Sciatic nerve (tissue), 2 donors: ENCODE results near the gene PDIA2. TPM values are rescaled to one million over a fixed set of nuclear protein-coding genes. Genes with fewer than 3 reads are reported as not detected.
"Not testable (repeated sequence)": the region's sequence is repeated elsewhere in the genome, so short reads cannot be mapped to it uniquely, and the experiment has no call there.

Experiments
- ATAC-seq: fragments of 200-7000 bp; cut with Tn5 transposase; one replicate; pipeline ENCODE4 v1.9.1; 2020; ENCODE audit warnings: mild to moderate bottlenecking, moderate library complexity
- DNase-seq: peaks from one replicate; pipeline ENCODE4 v3.0.0-alpha.2; 2020; ENCODE audit warnings: low spot score
- intact Hi-C: fragments of 100-400 bp; cut with DNase I; formaldehyde crosslinking; loops from one replicate; pipeline ENCODE4 v1.14.2; 2022
- total RNA-seq: library from RNA; stranded (reverse); fragmentation: NEBNext Ultra II Directional; extraction: Animal tissue kit (Norgen Biotek cat#: 25700); gene quantifications from one replicate; pipeline ENCODE4 v1.2.1, GENCODE V29; 2021
- donor health status: DM: no; HTN: no; CAD: no.
- donor health status: DM: no; HTN: no; CAD: no.

PDIA2 gene
- total RNA-seq = 0.85 TPM

- intact Hi-C loops = no loop called here
- no peak for ATAC-seq
- no peak for DNase-seq
Measured at GRCh38 chr16:283033-283805, at the start of gene PDIA2. Gene PDIA2 (plus strand): TSS chr16:283164. CDS start chr16:283170, 6 bp downstream.

DNA sequence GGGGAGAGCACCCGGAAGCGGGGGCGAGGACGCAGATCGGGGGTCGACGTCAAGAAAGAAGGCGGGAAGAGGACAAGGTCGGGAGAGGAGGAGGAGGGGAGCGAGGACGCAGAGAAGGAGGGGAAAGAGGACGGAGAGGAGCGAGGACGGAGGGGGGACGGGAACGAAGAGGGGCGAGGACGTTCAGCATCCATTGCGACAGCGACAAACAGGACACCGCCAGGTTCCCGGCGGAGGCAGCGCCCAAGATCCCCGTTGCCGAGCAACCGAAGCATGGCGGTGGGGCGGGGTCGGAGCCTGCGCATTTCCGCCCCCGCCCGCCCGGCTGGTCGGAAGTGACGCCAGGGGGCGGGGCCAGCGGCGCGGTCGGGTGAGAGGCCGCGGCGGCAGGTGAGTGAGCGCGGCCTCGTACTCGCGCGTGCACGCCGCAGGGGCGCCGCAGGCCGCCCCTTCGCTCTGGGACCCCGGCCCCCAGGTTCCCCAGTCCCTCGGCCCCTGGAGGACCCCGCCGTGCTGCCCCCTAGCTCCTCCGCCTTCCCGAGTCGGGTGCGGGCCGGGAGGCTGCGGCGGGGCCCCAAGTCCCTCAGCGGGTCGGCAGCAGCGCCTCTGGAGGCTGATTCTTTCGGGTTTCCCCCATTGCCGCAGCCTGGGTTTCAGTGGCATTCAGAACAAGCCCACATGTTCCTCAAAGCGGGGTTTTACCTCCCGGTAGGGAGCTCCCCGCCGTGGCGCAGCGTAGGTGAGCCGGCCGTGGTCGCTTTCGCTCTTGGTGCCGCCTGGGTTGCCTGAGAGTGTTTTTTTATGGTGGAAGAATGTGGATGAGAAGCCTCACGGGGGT lies 48.3 kb upstream of the PDIA2 start, which contains the start of gene FAM234A:
TSS of gene FAM234A (plus strand) at position 354 of the 838 bp plus-strand sequence. CDS start 19,593 bp downstream, outside the sequence.
- peak; percentile 97 for ATAC-seq
- intact Hi-C loops = no loop called here

GRCh38 chr16:239948-240277 lies 43.1 kb upstream of the PDIA2 start:
- intact Hi-C loops = no loop called here
- no peak for DNase-seq
- ATAC-seq = peak; percentile 35

More for the DNA sequence above, 48.3 kb upstream of the PDIA2 start, which contains the start of gene FAM234A:
- DNase-seq = peak; percentile 96

DNA sequence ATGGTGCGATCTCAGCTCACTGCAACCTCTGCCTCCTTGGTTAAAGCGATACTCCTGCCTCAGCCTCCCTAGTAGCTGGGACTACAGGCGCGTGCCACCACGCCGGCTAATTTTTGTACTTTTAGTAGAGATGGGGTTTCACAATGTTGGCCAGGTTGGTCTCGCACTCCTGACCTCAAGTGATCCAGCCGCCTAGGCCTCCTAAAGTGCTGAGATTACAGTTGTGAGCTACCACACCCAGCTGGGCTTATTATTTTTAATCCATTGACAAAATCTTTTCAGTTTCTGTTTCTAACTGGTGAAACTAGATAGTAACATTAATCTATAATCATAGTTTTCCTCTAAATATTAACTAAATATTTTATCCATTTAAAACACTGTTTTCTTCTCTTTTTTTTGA lies 42.4 kb upstream of the PDIA2 start:
- ATAC-seq = no peak
- intact Hi-C loops = no loop called here

GRCh38 chr16:242281-242680 lies 40.7 kb upstream of the PDIA2 start:
- no peak for ATAC-seq
- no peak for DNase-seq
- intact Hi-C loops = no loop called here

More for the DNA sequence above, 42.4 kb upstream of the PDIA2 start:
- no peak for DNase-seq

- ATAC-seq (no peak), DNase-seq (no peak)
- intact Hi-C loops = no loop called here
Measured at GRCh38 chr16:243348-243747, 39.6 kb upstream of the PDIA2 start.

- ATAC-seq (no peak), DNase-seq (no peak)
- intact Hi-C loops = no loop called here
Measured at GRCh38 chr16:245105-245504, 37.9 kb upstream of the PDIA2 start.

DNA sequence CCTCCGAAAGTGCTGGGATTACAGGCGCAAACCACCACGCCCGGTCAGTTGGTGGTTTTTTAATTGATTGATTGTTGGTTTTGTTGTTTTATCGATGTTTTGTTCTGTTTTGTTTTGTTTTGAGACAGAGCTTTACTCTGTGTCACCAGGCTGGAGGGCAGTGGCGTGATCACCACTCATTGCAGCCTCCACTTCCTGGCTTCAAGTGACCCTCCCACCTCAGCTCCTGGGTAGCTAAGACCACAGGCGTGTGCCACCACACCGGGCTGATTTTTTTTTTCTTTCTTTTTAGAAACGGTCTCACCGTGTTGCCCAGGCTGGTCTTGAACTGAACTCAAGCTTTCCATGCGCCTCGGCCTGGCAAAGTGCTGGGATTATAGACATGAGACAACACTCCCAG lies 35.9 kb upstream of the PDIA2 start:
- no peak for DNase-seq
- intact Hi-C loops = no loop called here
- no peak for ATAC-seq

- no peak for DNase-seq
- ATAC-seq = no peak
- intact Hi-C loops = no loop called here
Measured at GRCh38 chr16:249431-249830, 33.5 kb upstream of the PDIA2 start.

DNA sequence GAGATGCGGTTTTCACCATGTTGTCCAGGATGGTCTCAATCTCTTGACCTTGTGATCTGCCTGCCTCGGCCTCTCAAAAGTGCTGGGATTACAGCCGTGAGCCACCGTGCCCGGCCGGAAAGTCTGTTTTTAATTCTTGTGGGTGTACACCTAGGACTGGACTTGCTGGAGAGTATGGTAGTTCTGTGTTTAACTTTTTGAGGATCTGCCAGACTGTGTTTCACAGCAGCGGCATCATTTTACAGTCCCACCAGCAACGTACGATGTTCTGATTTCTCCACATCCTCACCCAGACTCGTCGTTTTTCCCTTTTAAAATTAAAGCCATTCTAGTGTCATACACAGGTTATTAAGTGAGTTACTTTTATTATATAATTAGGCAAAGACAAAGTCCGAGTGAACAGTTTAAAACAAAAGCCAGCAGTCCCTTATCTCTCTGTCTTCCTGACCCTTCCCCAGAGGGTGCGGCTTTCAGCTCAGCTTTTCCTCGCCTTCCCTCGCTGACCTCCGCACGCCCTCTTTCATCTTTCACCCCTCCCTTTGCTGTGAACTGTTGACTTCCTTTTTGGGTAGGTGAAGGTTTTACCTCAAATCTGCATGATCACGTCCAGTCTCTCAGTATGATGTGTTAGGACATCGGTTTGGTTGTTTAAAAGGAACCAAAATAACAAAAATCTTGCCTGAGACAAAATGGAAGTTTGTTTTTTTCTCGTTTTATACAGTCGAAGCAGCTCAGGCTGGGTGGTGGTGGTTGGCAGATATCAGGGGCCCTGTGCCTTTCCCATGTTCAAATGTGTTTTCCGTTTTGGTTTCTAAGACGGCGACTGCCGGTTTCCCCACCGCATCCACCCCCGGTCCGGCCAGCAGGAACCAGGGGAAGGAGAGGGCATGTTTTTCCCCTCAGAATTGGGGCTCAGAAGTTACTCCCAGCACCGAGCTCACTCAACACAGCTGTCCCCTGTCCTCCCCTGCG lies 30.3 kb upstream of the PDIA2 start:
- DNase-seq = no peak
- intact Hi-C loops = no loop called here
- ATAC-seq = no peak

DNA sequence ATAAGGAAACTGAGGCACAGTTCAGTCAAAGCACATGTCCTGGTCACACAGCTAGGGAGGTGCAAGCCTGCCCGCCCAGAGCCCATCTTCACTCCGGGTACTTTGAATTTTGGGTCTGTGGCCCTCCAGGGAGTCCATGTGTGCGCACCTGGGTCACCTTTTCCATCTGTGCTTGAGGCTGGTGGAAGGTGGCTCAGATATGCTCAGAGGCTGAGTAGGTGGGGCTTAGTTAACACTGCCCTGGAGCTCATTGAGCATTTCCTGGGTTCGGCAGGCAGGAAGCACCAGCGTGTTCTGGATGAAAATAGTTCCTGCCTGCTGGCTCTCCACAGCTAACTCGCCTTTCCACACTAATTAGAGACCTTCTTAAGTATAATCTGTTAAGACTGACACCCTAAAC lies 29.1 kb upstream of the PDIA2 start:
- ATAC-seq (no peak), DNase-seq (no peak)
- intact Hi-C loops = no loop called here

DNA sequence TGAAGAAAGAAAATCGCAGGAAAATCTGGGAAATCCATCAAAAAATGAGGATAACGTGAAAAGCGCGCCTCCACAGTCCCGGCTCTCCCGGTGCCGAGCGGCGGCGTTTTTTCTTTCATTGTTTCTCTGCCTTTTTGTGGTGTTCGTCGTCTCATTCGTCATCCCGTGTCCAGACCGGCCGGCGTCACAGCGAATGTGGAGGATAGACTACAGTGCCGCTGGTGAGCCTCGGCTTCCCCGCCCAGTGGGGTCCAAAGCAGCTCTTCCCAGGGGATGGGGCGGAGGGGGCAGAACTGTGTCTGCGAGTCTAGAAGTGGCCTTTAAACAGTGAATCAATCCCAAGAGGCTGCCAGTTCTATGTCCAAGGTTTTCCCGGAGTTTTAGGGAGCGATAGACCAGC lies 28.5 kb upstream of the PDIA2 start:
- intact Hi-C loops = no loop called here
- ATAC-seq (no peak), DNase-seq (no peak)

GRCh38 chr16:255183-255582 lies 27.8 kb upstream of the PDIA2 start:
- intact Hi-C loops = no loop called here
- ATAC-seq = no peak
- no peak for DNase-seq

- intact Hi-C loops, DNase-seq, ATAC-seq: not testable (repeated sequence)
Measured at GRCh38 chr16:258091-258490, 24.9 kb upstream of the PDIA2 start.

GRCh38 chr16:259226-259625 lies 23.7 kb upstream of the PDIA2 start:
- ATAC-seq (no peak), DNase-seq (no peak)
- intact Hi-C loops = no loop called here

DNA sequence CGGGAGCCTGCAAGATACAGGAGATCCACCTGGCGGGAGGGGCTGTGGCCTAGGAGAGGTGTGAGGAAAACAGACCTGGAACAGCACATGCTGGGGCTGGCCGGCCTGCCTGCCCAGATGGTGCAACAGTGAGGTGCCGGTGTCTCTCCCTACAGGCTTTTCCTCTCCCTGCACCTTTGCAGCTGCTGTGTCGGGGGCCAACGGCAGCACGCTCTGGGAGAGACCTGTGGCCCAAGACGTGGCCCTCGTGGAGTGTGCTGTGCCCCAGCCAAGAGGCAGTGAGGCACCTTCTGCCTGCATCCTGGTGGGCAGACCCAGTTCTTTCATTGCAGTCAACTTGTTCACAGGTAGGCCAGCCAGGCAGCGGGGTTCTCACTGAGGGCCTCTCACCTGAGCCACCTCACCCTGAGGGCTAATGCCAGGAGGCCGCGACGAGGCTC lies 23.1 kb upstream of the PDIA2 start:
- ATAC-seq = no peak
- intact Hi-C loops = no loop called here
- DNase-seq = no peak

GRCh38 chr16:260326-260725 lies 22.6 kb upstream of the PDIA2 start:
- ATAC-seq = no peak
- intact Hi-C loops = no loop called here
- DNase-seq = no peak

- DNase-seq = no peak
- intact Hi-C loops = no loop called here
- ATAC-seq = no peak
Measured at GRCh38 chr16:261031-261691, 21.8 kb upstream of the PDIA2 start.
